Transverse colon (tissue), 4 donors: Measurements from ENCODE around the gene RILPL2. TPM values are rescaled to one million over a fixed set of nuclear protein-coding genes. Genes with fewer than 3 reads are reported as not detected.

Experiments
- DNase-seq: peaks from one replicate; pipeline ENCODE4 v3.0.0-alpha.2; 2019
- H3K27ac ChIP-seq, 4 donors: fragments of 200-600 bp; sonication (generic); 2 replicates each; pipeline ENCODE4 v1.5.1; 2016 to 2018; ENCODE audit warnings: inconsistent platforms in 4 of 4
- H3K27me3 ChIP-seq: fragments of 200-600 bp; sonication (generic); 2 replicates; pipeline ENCODE4 v1.5.1; 2017; ENCODE audit warnings: inconsistent platforms
- H3K36me3 ChIP-seq, 4 donors: fragments of 200-600 bp; sonication (generic); 2 replicates each; pipeline ENCODE4 v1.5.1; 2017 to 2019; ENCODE audit warnings: inconsistent platforms in 4 of 4
- H3K4me1 ChIP-seq, 4 donors: fragments of 200-600 bp; sonication (generic); 2 replicates each; pipeline ENCODE4 v1.5.1; 2017 to 2020; ENCODE audit warnings: inconsistent platforms in 4 of 4
- H3K4me3 ChIP-seq, 4 donors: fragments of 200-600 bp; sonication (generic); 1 replicate in 1 of 4; 2 replicates in 3 of 4; pipeline versions ENCODE4 v1.5.1 to v1.6.1; 2017 to 2019; ENCODE audit warnings: inconsistent platforms in 4 of 4
- H3K9me3 ChIP-seq, 2 donors: fragments of 200-600 bp; sonication (generic); 2 replicates each; pipeline ENCODE4 v1.5.1; 2017 to 2019; ENCODE audit warnings: inconsistent platforms in 2 of 2
- CTCF ChIP-seq, 5 experiments: fragments of 200-600 bp in 3 of 5; fragments of 450-650 bp in 2 of 5; sonication (generic) in 3 of 5; IDR thresholded peaks; 1 replicate in 2 of 5; 2 replicates in 3 of 5; pipeline ENCODE4 v1.5.1; 2016 to 2017; ENCODE audit warnings: antibody characterized with exemption in 5 of 5, inconsistent platforms in 3 of 5, mild to moderate bottlenecking in 2 of 5, moderate library complexity in 1 of 5
- EP300 ChIP-seq: sonication (generic); formaldehyde crosslinking; IDR thresholded peaks from one replicate; pipeline ENCODE4 v1.6.1; 2017; ENCODE audit warnings: antibody characterized with exemption, low read depth
- POLR2A ChIP-seq: fragments of 450-650 bp; IDR thresholded peaks from one replicate; pipeline ENCODE4 v1.6.1; 2016; ENCODE audit warnings: antibody characterized with exemption, mild to moderate bottlenecking, moderate library complexity
- POLR2AphosphoS5 ChIP-seq, 3 donors: sonication (generic); formaldehyde crosslinking; IDR thresholded peaks; one replicate each; pipeline ENCODE4 v1.6.1; 2016; ENCODE audit warnings: antibody characterized with exemption in 3 of 3
- WGBS, 2 donors: methylation state at CpG; one replicate each; pipeline ENCODE4 v1.1.5; 2018; ENCODE audit warnings: low coverage in 1 of 2; 5-methylcytosine and 5-hydroxymethylcytosine counted together
- in situ Hi-C, 4 donors: fragments of 200-750 bp; cut with MboI; loops; one replicate each; pipeline versions ENCODE4 v1.15.0 to v1.15.1; 2017; ENCODE audit warnings: low sequenced_read_pairs in 3 of 4, low pct_ligation_motif_present in 1 of 4, low pct_unique_long_range_greater_than_20kb in 1 of 4
- intact Hi-C: fragments of 100-400 bp; cut with DNase I; formaldehyde crosslinking; loops from one replicate; pipeline ENCODE4 v1.15.1; 2023; ENCODE audit warnings: low total_unique reads
- total RNA-seq, 4 donors: library from RNA; depleted of rRNA; stranded (reverse); fragments of >200 nt; gene quantifications; one replicate each; pipeline ENCODE4 v1.1.0, GENCODE V29; 2016

RILPL2 gene
- total RNA-seq, 4 donors from 2014 or later = 0.60 to 2.7 (median 1.4) TPM

- Histone ChIP-seq H3K4me1 (peaks cover 6 to 49% (median 32%) of the 10 kb centered on the region in 4 donors), H3K27me3 (no peaks in the 10 kb centered on the region), H3K36me3 (peaks cover 0 to 58% (median 22%) of the 10 kb centered on the region in 4 donors), H3K27ac (peak overlapping the region in 1 of 4 donors; percentile 1), H3K4me3 (no peak overlapping the region), H3K9me3 (no peaks in the 10 kb centered on the region)
- in situ Hi-C loops = no loop called here
- intact Hi-C loops = no loop called here
- TF ChIP-seq EP300 = no peak
- TF ChIP-seq CTCF (IDR thresholded peaks at IDR 0.05) = no peak
- no peak for TF ChIP-seq POLR2AphosphoS5 (IDR thresholded peaks at IDR 0.05)
- WGBS, 2 donors = 80 to 95% methylated on average over 1 to 5 of the region's 5 CpGs
- no peak for DNase-seq
Observed at GRCh38 chr12:123395236-123395635, 41.2 kb downstream of the RILPL2 start.

GRCh38 chr12:123393747-123394146 is 42.7 kb downstream of the RILPL2 start:
- TF ChIP-seq POLR2AphosphoS5 (IDR thresholded peaks at IDR 0.05) = no peak
- no peak for TF ChIP-seq CTCF (IDR thresholded peaks at IDR 0.05)
- TF ChIP-seq EP300 = no peak
- TF ChIP-seq POLR2A = no peak
- H3K27me3 ChIP-seq = no peaks in the 10 kb centered on the region
- WGBS, 2 donors = 81 to 91% methylated on average over 3 to 4 of the region's 4 CpGs
- in situ Hi-C loops (no loop called here), intact Hi-C loops (no loop called here)
- H3K36me3 ChIP-seq = peaks cover 0 to 58% (median 22%) of the 10 kb centered on the region in 4 donors
- no peaks in the 10 kb centered on the region for H3K9me3 ChIP-seq
- no peak overlapping the region for H3K27ac ChIP-seq
- H3K4me3 ChIP-seq = no peak overlapping the region
- peaks cover 9 to 48% (median 29%) of the 10 kb centered on the region in 4 donors for H3K4me1 ChIP-seq
- DNase-seq = no peak

- TF ChIP-seq CTCF (IDR thresholded peaks at IDR 0.05) (no peak), POLR2AphosphoS5 (IDR thresholded peaks at IDR 0.05) (no peak), EP300 (no peak), POLR2A (no peak)
- Histone ChIP-seq H3K9me3 (no peaks in the 10 kb centered on the region), H3K27ac (peak overlapping the region; percentile 47 to 93 (median 90)), H3K4me1 (peaks cover 16 to 40% (median 27%) of the 10 kb centered on the region in 4 donors), H3K27me3 (no peaks in the 10 kb centered on the region), H3K36me3 (peaks cover 0 to 50% (median 22%) of the 10 kb centered on the region in 4 donors), H3K4me3 (no peak overlapping the region)
- intact Hi-C loops = loop anchor here (1.0 kb wide), 1 partner anchor 41 kb away; no protein-coding TSS in a partner anchor
- in situ Hi-C loops = no loop called here
- no peak for DNase-seq
- WGBS, 2 donors = 49 to 78% methylated on average over 5 to 8 of the region's 8 CpGs
Observed at GRCh38 chr12:123391546-123392343, 44.7 kb downstream of the RILPL2 start.

GRCh38 chr12:123390498-123391426 is 45.7 kb downstream of the RILPL2 start:
- 40 to 81% methylated on average over 4 to 23 of the region's 23 CpGs for WGBS, 2 donors
- Histone ChIP-seq H3K27me3 (no peaks in the 10 kb centered on the region), H3K27ac (peak overlapping the region; percentile 89 to 93 (median 92)), H3K9me3 (no peaks in the 10 kb centered on the region), H3K4me3 (peak overlapping the region in 2 of 4 donors; percentile 62 to 85), H3K36me3 (peaks cover 0 to 40% (median 17%) of the 10 kb centered on the region in 4 donors), H3K4me1 (peaks cover 16 to 35% (median 27%) of the 10 kb centered on the region in 4 donors)
- intact Hi-C loops (no loop called here), in situ Hi-C loops (no loop called here)
- DNase-seq = no peak
- TF ChIP-seq POLR2AphosphoS5 (IDR thresholded peaks at IDR 0.05) = peak in 1 of 3 donors; percentile 8
- no peak for TF ChIP-seq POLR2A
